GM19023 (cell line): Measurements from ENCODE around the gene DNAH10.
"Not testable (repeated sequence)": the region's sequence is repeated elsewhere in the genome, so short reads cannot be mapped to it uniquely, and the experiment has no call there.

Experiments
- ATAC-seq: cut with Tn5 transposase; IDR thresholded peaks from one replicate; pipeline ENCODE4 v1.9.1; 2021; ENCODE audit warnings: mild to moderate bottlenecking, moderate library complexity; ENCODE audit not compliant: unreplicated experiment

Gene DNAH10

GRCh38 chr12:123905319-123905925 lies 143.3 kb downstream of the DNAH10 start:
- ATAC-seq: no peak

- ATAC-seq: no peak
Measured at GRCh38 chr12:123906711-123907420, 144.8 kb downstream of the DNAH10 start.

GRCh38 chr12:123907726-123908476 lies 145.8 kb downstream of the DNAH10 start:
- ATAC-seq: no peak

- no peak for ATAC-seq
Measured at GRCh38 chr12:123908884-123909725, 147.0 kb downstream of the DNAH10 start.

- no peak for ATAC-seq
Measured at GRCh38 chr12:123910057-123910456, 148.0 kb downstream of the DNAH10 start.

- ATAC-seq: no peak
Measured at GRCh38 chr12:123910761-123911193, 148.7 kb downstream of the DNAH10 start.

- not testable (repeated sequence) for ATAC-seq
Measured at GRCh38 chr12:123911672-123912409, 149.7 kb downstream of the DNAH10 start.

GRCh38 chr12:123912415-123913380 lies 150.6 kb downstream of the DNAH10 start:
- no peak for ATAC-seq

- no peak for ATAC-seq
Measured at GRCh38 chr12:123914726-123915333, 152.7 kb downstream of the DNAH10 start.

GRCh38 chr12:123916729-123917128 lies 154.6 kb downstream of the DNAH10 start:
- no peak for ATAC-seq

- ATAC-seq: no peak
Measured at GRCh38 chr12:123917337-123917850, 155.3 kb downstream of the DNAH10 start.

- no peak for ATAC-seq
Measured at GRCh38 chr12:123919980-123920360, 157.9 kb downstream of the DNAH10 start.

- ATAC-seq: no peak
Measured at GRCh38 chr12:123923038-123923437, 160.9 kb downstream of the DNAH10 start.

- no peak for ATAC-seq
Measured at GRCh38 chr12:123923927-123924326, 161.8 kb downstream of the DNAH10 start.

GRCh38 chr12:123924539-123924938 lies 162.4 kb downstream of the DNAH10 start:
- no peak for ATAC-seq

GRCh38 chr12:123928274-123928865 lies 166.3 kb downstream of the DNAH10 start:
- ATAC-seq: no peak

GRCh38 chr12:123928897-123929296 lies 166.8 kb downstream of the DNAH10 start:
- ATAC-seq: no peak

- no peak for ATAC-seq
Measured at GRCh38 chr12:123929946-123930583, 168.0 kb downstream of the DNAH10 start.
